GM19023 (cell line): ENCODE results near the gene PPP1R16B.

Experiments used
- ATAC-seq: cut with Tn5 transposase; IDR thresholded peaks from one replicate; pipeline ENCODE4 v1.9.1; 2021; ENCODE audit warnings: mild to moderate bottlenecking, moderate library complexity; ENCODE audit not compliant: unreplicated experiment

PPP1R16B gene

GRCh38 chr20:38926934-38927616 is 121.6 kb downstream of the PPP1R16B start:
- peak; percentile 18 for ATAC-seq

- no peak for ATAC-seq
Measured at GRCh38 chr20:38927902-38928578, 122.5 kb downstream of the PPP1R16B start.

GRCh38 chr20:38930242-38930569 is 124.7 kb downstream of the PPP1R16B start:
- no peak for ATAC-seq

GRCh38 chr20:38931984-38932383 is 126.5 kb downstream of the PPP1R16B start:
- no peak for ATAC-seq

- ATAC-seq = no peak
Measured at GRCh38 chr20:38932457-38933120, 127.1 kb downstream of the PPP1R16B start.

GRCh38 chr20:38934530-38934929 is 129.0 kb downstream of the PPP1R16B start:
- ATAC-seq = no peak

GRCh38 chr20:38935285-38935684 is 129.8 kb downstream of the PPP1R16B start:
- no peak for ATAC-seq

GRCh38 chr20:38935967-38936407 is 130.5 kb downstream of the PPP1R16B start:
- ATAC-seq = no peak

- no peak for ATAC-seq
Measured at GRCh38 chr20:38937000-38937399, 131.5 kb downstream of the PPP1R16B start.

- ATAC-seq = no peak
Measured at GRCh38 chr20:38937978-38938473, 132.5 kb downstream of the PPP1R16B start.

- ATAC-seq = no peak
Measured at GRCh38 chr20:38939686-38940085, 134.2 kb downstream of the PPP1R16B start.

GRCh38 chr20:38940644-38941043 is 135.1 kb downstream of the PPP1R16B start:
- ATAC-seq = no peak

GRCh38 chr20:38941726-38942389 is 136.4 kb downstream of the PPP1R16B start:
- no peak for ATAC-seq

- no peak for ATAC-seq
Measured at GRCh38 chr20:38945012-38945411, 139.5 kb downstream of the PPP1R16B start.

GRCh38 chr20:38946836-38947235 is 141.3 kb downstream of the PPP1R16B start:
- ATAC-seq = no peak

- no peak for ATAC-seq
Measured at GRCh38 chr20:38947931-38948362, 142.4 kb downstream of the PPP1R16B start.

- ATAC-seq = no peak
Measured at GRCh38 chr20:38950254-38950653, 144.8 kb downstream of the PPP1R16B start.

GRCh38 chr20:38951611-38952010 is 146.1 kb downstream of the PPP1R16B start:
- ATAC-seq = no peak

- no peak for ATAC-seq
Measured at GRCh38 chr20:38952153-38952552, 146.7 kb downstream of the PPP1R16B start.

- ATAC-seq = no peak
Measured at GRCh38 chr20:38953630-38954340, 148.3 kb downstream of the PPP1R16B start.
